OCI-LY7 (cell line): Measurements from ENCODE around the gene RAB29.

Experiments
- EZH2phosphoT487 ChIP-seq: fragments of 200-600 bp; sonication (generic); IDR thresholded peaks from 2 replicates; pipeline ENCODE4 v1.6.1; 2018; ENCODE audit warnings: low read depth, borderline replicate concordance, mild to moderate bottlenecking, mixed run types, antibody characterized with exemption, low read length, moderate library complexity, mixed read lengths
- TF ChIP-seq, protein P1 (sequence below): fragments of 200-600 bp; sonication (generic); conservative IDR thresholded peaks from 2 replicates; pipeline ENCODE4 v1.5.1; 2014; ENCODE audit warnings: mild to moderate bottlenecking, antibody characterized with exemption, low read length, moderate library complexity, mixed read lengths

- TF ChIP-seq, protein P1, sequence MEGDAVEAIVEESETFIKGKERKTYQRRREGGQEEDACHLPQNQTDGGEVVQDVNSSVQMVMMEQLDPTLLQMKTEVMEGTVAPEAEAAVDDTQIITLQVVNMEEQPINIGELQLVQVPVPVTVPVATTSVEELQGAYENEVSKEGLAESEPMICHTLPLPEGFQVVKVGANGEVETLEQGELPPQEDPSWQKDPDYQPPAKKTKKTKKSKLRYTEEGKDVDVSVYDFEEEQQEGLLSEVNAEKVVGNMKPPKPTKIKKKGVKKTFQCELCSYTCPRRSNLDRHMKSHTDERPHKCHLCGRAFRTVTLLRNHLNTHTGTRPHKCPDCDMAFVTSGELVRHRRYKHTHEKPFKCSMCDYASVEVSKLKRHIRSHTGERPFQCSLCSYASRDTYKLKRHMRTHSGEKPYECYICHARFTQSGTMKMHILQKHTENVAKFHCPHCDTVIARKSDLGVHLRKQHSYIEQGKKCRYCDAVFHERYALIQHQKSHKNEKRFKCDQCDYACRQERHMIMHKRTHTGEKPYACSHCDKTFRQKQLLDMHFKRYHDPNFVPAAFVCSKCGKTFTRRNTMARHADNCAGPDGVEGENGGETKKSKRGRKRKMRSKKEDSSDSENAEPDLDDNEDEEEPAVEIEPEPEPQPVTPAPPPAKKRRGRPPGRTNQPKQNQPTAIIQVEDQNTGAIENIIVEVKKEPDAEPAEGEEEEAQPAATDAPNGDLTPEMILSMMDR: no peak
- no peak for TF ChIP-seq EZH2phosphoT487
These were observed 11.3 kb upstream of the RAB29 start for GRCh38 chr1:205786601-205787000.
